IMR-90 (cell line): Measurements from ENCODE around the gene WDR27. TPM values are rescaled to one million over a fixed set of nuclear protein-coding genes. Genes with fewer than 3 reads are reported as not detected.

Source experiments
- ATAC-seq: fragments of 200-7000 bp; cut with Tn5 transposase; 2 replicates; pipeline ENCODE4 v1.9.1; 2020; ENCODE audit warnings: low read depth, mild to moderate bottlenecking, moderate library complexity
- BruUV-seq: library from RNA; stranded (reverse); fragments of 400-500 nt; replicated peaks from 2 replicates; lab custom pipeline; 2021; lab: Mats Ljungman, UMichigan
- CTCF ChIA-PET: fragments of 300-600 bp; formaldehyde crosslinking; extraction: SDS; loops from one replicate; lab custom pipeline; 2021; ENCODE audit warnings: antibody characterized with exemption; lab: Yijun Ruan, JAX
- POLR2A ChIA-PET: fragments of 300-600 bp; sonication (Branson Sonifier 250); formaldehyde crosslinking; loops from one replicate; lab custom pipeline; 2022; ENCODE audit warnings: antibody characterized with exemption; ENCODE audit not compliant: unreplicated experiment; lab: Charles Lee
- DNase-seq: peaks from one replicate; pipeline ENCODE4 v3.0.0; 2013
- H2AFZ ChIP-seq: replicated peaks from 2 replicates; pipeline ENCODE3; 2013; ENCODE audit warnings: low read length, mild to moderate bottlenecking; ENCODE audit not compliant: poor library complexity
- H2AK5ac ChIP-seq: 2 replicates; pipeline ENCODE4 v1.6.1; 2013; ENCODE audit warnings: low read depth, low read length, inconsistent platforms
- H2AK9ac ChIP-seq: replicated peaks from 2 replicates; pipeline ENCODE3; 2013; ENCODE audit warnings: mild to moderate bottlenecking, low read depth, low read length, moderate library complexity; ENCODE audit not compliant: poor library complexity
- H2BK120ac ChIP-seq: 2 replicates; pipeline ENCODE4 v1.6.1; 2013; ENCODE audit warnings: low read depth, low read length, inconsistent platforms
- H2BK15ac ChIP-seq: 3 replicates; pipeline ENCODE4 v1.6.1; 2013; ENCODE audit warnings: low read depth, low read length, inconsistent platforms
- H2BK20ac ChIP-seq: 2 replicates; pipeline ENCODE4 v1.6.1; 2013; ENCODE audit warnings: low read depth, mild to moderate bottlenecking, inconsistent platforms, low read length, moderate library complexity
- H2BK5ac ChIP-seq: 2 replicates; pipeline ENCODE4 v1.6.1; 2013; ENCODE audit warnings: mild to moderate bottlenecking, low read depth, low read length, inconsistent platforms; ENCODE audit not compliant: poor library complexity, severe bottlenecking
- H3K14ac ChIP-seq: replicated peaks from 2 replicates; pipeline ENCODE4 v1.6.1; 2013; ENCODE audit warnings: low read depth, low read length, inconsistent platforms
- H3K18ac ChIP-seq: 2 replicates; pipeline ENCODE4 v1.6.1; 2013; ENCODE audit warnings: low read depth, low read length, control low read depth
- H3K23ac ChIP-seq: 2 replicates; pipeline ENCODE4 v1.6.1; 2013; ENCODE audit warnings: low read depth, low read length, inconsistent platforms
- H3K27ac ChIP-seq: 2 replicates; pipeline ENCODE4 v1.5.1; 2013; ENCODE audit warnings: mild to moderate bottlenecking, control low read depth, low read length; ENCODE audit not compliant: insufficient read depth
- H3K27me3 ChIP-seq: 2 replicates; pipeline ENCODE4 v1.6.1; 2013; ENCODE audit warnings: low read length; ENCODE audit not compliant: control insufficient read depth, insufficient read depth
- H3K36me3 ChIP-seq: 2 replicates; pipeline ENCODE4 v1.6.1; 2013; ENCODE audit warnings: low read length, mixed read lengths; ENCODE audit not compliant: control insufficient read depth, insufficient read depth
- H3K4ac ChIP-seq: 2 replicates; pipeline ENCODE4 v1.6.1; 2013; ENCODE audit warnings: low read depth, low read length, inconsistent platforms
- H3K4me1 ChIP-seq: 2 replicates; pipeline ENCODE4 v1.6.1; 2013; ENCODE audit warnings: low read length, mixed read lengths; ENCODE audit not compliant: control insufficient read depth, insufficient read depth
- H3K4me2 ChIP-seq: 2 replicates; pipeline ENCODE4 v1.6.1; 2013; ENCODE audit warnings: low read depth, mild to moderate bottlenecking, control low read depth, low read length, moderate library complexity
- H3K4me3 ChIP-seq: 2 replicates; pipeline ENCODE4 v1.5.1; 2013; ENCODE audit warnings: low read depth, mild to moderate bottlenecking, control low read depth, low read length, moderate library complexity; ENCODE audit not compliant: insufficient read depth
- H3K56ac ChIP-seq: 2 replicates; pipeline ENCODE4 v1.6.1; 2013; ENCODE audit warnings: low read length, inconsistent platforms; ENCODE audit not compliant: insufficient read depth; ENCODE audit errors: extremely low read depth
- H3K79me1 ChIP-seq, 2 experiments: 2 replicates each; pipeline ENCODE4 v1.6.1; 2013; ENCODE audit warnings: low read length in 2 of 2, inconsistent platforms in 1 of 2, low read depth in 1 of 2
- H3K9ac ChIP-seq: 2 replicates; pipeline ENCODE4 v1.6.1; 2013; ENCODE audit warnings: low read depth, low read length, control low read depth
- H3K9me1 ChIP-seq: 2 replicates; pipeline ENCODE4 v1.6.1; 2013; ENCODE audit warnings: low read length, inconsistent platforms; ENCODE audit not compliant: insufficient read depth
- H3K9me3 ChIP-seq: 2 replicates; pipeline ENCODE4 v1.6.1; 2013; ENCODE audit warnings: low read length; ENCODE audit not compliant: control insufficient read depth, insufficient read depth
- H4K20me1 ChIP-seq: 2 replicates; pipeline ENCODE4 v1.6.1; 2013; ENCODE audit warnings: low read length, inconsistent platforms; ENCODE audit not compliant: insufficient read depth
- H4K5ac ChIP-seq: 2 replicates; pipeline ENCODE4 v1.6.1; 2013; ENCODE audit warnings: mild to moderate bottlenecking, low read depth, low read length, control low read depth
- H4K8ac ChIP-seq, 2 experiments: 2 replicates each; pipeline ENCODE4 v1.6.1; 2013; ENCODE audit warnings: low read depth in 2 of 2, low read length in 2 of 2, control low read depth in 1 of 2, inconsistent platforms in 1 of 2
- H4K91ac ChIP-seq: 2 replicates; pipeline ENCODE4 v1.6.1; 2013; ENCODE audit warnings: low read depth, low read length, inconsistent platforms; ENCODE audit not compliant: insufficient read depth
- BHLHE40 ChIP-seq: fragments of 150-350 bp; IDR thresholded peaks from 2 replicates; pipeline ENCODE4 v1.6.1; 2016; ENCODE audit warnings: mild to moderate bottlenecking, low read depth, low read length
- CEBPB ChIP-seq: IDR thresholded peaks from 2 replicates; pipeline ENCODE4 v1.6.1; 2012; ENCODE audit warnings: low read depth, low read length, improper control_type of control experiment
- CHD1 ChIP-seq: IDR thresholded peaks from 2 replicates; pipeline ENCODE4 v1.6.1; 2012; ENCODE audit warnings: low read depth, low read length, improper control_type of control experiment
- FOS ChIP-seq: fragments of 150-350 bp; IDR thresholded peaks from 2 replicates; pipeline ENCODE4 v1.6.1; 2016; ENCODE audit warnings: low read depth, low read length
- MAFK ChIP-seq: IDR thresholded peaks from 2 replicates; pipeline ENCODE4 v1.6.1; 2012; ENCODE audit warnings: low read depth, low read length, improper control_type of control experiment
- MAZ ChIP-seq: IDR thresholded peaks from 2 replicates; pipeline ENCODE4 v1.6.1; 2012; ENCODE audit warnings: low read depth, mild to moderate bottlenecking, low read length, improper control_type of control experiment, moderate library complexity, borderline replicate concordance
- MXI1 ChIP-seq: IDR thresholded peaks from 2 replicates; pipeline ENCODE4 v1.6.1; 2012; ENCODE audit warnings: low read depth, mild to moderate bottlenecking, low read length, moderate library complexity, borderline replicate concordance
- NFE2L2 ChIP-seq: fragments of 150-350 bp; IDR thresholded peaks from 2 replicates; pipeline ENCODE4 v1.6.1; 2016; ENCODE audit warnings: low read depth, mild to moderate bottlenecking, low read length
- POLR2A ChIP-seq: IDR thresholded peaks from 2 replicates; pipeline ENCODE4 v1.6.1; 2012; ENCODE audit warnings: mild to moderate bottlenecking, low read depth, low read length
- RAD21 ChIP-seq: IDR thresholded peaks from 2 replicates; pipeline ENCODE4 v1.6.1; 2012; ENCODE audit warnings: low read length, improper control_type of control experiment
- RCOR1 ChIP-seq: IDR thresholded peaks from 2 replicates; pipeline ENCODE4 v1.6.1; 2012; ENCODE audit warnings: mild to moderate bottlenecking, low read length, improper control_type of control experiment; ENCODE audit not compliant: insufficient replicate concordance
- RFX5 ChIP-seq: IDR thresholded peaks from 2 replicates; pipeline ENCODE4 v1.8.0; 2012; ENCODE audit warnings: low read depth, mild to moderate bottlenecking, low read length, moderate library complexity
- SMC3 ChIP-seq: fragments of 150-350 bp; IDR thresholded peaks from 2 replicates; pipeline ENCODE4 v1.6.1; 2016; ENCODE audit warnings: low read depth, mild to moderate bottlenecking, antibody characterized with exemption, low read length, moderate library complexity
- USF2 ChIP-seq: fragments of 150-350 bp; IDR thresholded peaks from 2 replicates; pipeline ENCODE4 v1.6.1; 2017; ENCODE audit warnings: mild to moderate bottlenecking, antibody characterized with exemption, low read length, low read depth
- WGBS, 2 experiments: methylation state at CpG; one replicate each; pipeline versions ENCODE4 v1.1.5 to v1.1.7; 2013; ENCODE audit warnings: missing lambda C conversion rate in 2 of 2; ENCODE audit not compliant: insufficient read length in 1 of 2; ENCODE audit errors: extremely low coverage in 2 of 2; 5-methylcytosine and 5-hydroxymethylcytosine counted together
- dilution Hi-C: fragments of 300-500 bp; cut with HindIII; formaldehyde crosslinking; loops from one replicate; pipeline ENCODE4 v1.14.3; 2018; ENCODE audit warnings: low sequenced_read_pairs; ENCODE audit not compliant: unreplicated experiment
- in situ Hi-C: fragments of 300-500 bp; cut with MboI; formaldehyde crosslinking; loops from 3 replicates; pipeline ENCODE4 v1.14.3; 2019; ENCODE audit warnings: low sequenced_read_pairs, inconsistent platforms, mixed read lengths
- intact Hi-C: fragments of 100-400 bp; cut with micrococcal nuclease; formaldehyde crosslinking; loops from 2 replicates; pipeline ENCODE4 v1.10.0; 2022
- polyA plus RNA-seq, 3 experiments: library from polyadenylated mRNA; depleted of rRNA; stranded (reverse); fragments of >200 nt; gene quantifications; 2 replicates each; pipeline ENCODE4 v1.2.3, GENCODE V29; 2012; ENCODE audit warnings: low replicate concordance in 1 of 3
- total RNA-seq: library from RNA; depleted of rRNA; stranded (reverse); fragments of >200 nt; gene quantifications from 2 replicates; pipeline ENCODE4 v1.2.3, GENCODE V29; 2012
- TF ChIP-seq, protein P1 (sequence below): conservative IDR thresholded peaks from 2 replicates; pipeline ENCODE4 v1.5.1; 2012; ENCODE audit warnings: mild to moderate bottlenecking, low read depth, low read length, improper control_type of control experiment
- TF ChIP-seq, protein P2 (sequence below): fragments of 150-350 bp; IDR thresholded peaks from 2 replicates; pipeline ENCODE4 v1.6.1; 2016; ENCODE audit warnings: low read depth, mild to moderate bottlenecking, low read length, moderate library complexity, borderline replicate concordance

WDR27 gene
- total and polyA plus RNA-seq, 2 of the 4 experiments (the other 2 are of a cell fraction), result 7.0 to 18.5 TPM

DNA sequence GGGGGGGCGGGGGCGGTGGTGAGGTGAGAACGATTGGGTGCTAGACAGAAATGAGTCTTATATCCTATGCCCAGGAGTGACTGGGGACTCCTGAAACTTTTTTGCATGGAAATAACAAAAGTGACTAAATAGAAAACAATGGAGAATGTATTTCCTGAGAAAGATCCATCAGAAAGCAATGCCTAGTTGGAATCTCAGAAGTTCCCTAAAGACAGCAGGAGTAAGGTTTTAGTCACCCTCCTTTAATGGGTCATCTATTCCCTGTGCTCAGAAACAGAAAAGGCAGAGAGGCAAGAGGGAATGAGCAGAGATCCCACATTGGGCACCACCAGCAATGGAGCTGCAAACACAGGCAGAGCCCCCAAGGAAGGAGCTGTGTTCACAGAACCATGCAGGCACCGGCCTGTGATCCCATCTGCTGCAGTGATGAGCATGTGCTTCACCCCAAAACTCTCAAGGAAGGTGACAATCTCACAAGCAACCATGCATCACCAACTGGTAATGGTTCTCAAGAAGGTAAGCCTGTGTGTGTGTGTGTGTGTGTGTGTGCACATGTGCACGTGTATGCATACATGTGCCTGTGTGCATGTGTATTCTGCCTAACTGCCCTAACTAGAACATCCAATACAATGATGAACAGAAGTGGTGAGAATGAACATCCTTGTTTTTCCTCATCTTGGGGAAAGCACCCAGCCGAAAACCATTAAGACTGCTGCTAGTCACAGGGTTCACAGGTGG is 168.4 kb downstream of the WDR27 start:
- no peak overlapping the region for H3K56ac ChIP-seq
- no peak overlapping the region for H3K23ac ChIP-seq
- H2AK9ac ChIP-seq, result no peak overlapping the region
- no peaks in the 10 kb centered on the region for H3K27me3 ChIP-seq
- H3K9ac ChIP-seq, result no peak overlapping the region
- 100% methylated on average over 4 of the region's 6 CpGs; no CpG with 5 or more reads in 1 of the 2 experiments for WGBS, 2 experiments
- peaks cover 10% of the 10 kb centered on the region for H3K9me1 ChIP-seq
- TF ChIP-seq USF2 (no peak), NFE2L2 (no peak), CHD1 (no peak), MAFK (no peak), BHLHE40 (no peak), POLR2A (no peak), FOS (no peak), MAZ (no peak), CEBPB (no peak), RAD21 (no peak), MXI1 (no peak), RCOR1 (no peak), SMC3 (no peak), RFX5 (no peak)
- TF ChIP-seq, protein P1, sequence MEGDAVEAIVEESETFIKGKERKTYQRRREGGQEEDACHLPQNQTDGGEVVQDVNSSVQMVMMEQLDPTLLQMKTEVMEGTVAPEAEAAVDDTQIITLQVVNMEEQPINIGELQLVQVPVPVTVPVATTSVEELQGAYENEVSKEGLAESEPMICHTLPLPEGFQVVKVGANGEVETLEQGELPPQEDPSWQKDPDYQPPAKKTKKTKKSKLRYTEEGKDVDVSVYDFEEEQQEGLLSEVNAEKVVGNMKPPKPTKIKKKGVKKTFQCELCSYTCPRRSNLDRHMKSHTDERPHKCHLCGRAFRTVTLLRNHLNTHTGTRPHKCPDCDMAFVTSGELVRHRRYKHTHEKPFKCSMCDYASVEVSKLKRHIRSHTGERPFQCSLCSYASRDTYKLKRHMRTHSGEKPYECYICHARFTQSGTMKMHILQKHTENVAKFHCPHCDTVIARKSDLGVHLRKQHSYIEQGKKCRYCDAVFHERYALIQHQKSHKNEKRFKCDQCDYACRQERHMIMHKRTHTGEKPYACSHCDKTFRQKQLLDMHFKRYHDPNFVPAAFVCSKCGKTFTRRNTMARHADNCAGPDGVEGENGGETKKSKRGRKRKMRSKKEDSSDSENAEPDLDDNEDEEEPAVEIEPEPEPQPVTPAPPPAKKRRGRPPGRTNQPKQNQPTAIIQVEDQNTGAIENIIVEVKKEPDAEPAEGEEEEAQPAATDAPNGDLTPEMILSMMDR, result no peak
- TF ChIP-seq, protein P2, sequence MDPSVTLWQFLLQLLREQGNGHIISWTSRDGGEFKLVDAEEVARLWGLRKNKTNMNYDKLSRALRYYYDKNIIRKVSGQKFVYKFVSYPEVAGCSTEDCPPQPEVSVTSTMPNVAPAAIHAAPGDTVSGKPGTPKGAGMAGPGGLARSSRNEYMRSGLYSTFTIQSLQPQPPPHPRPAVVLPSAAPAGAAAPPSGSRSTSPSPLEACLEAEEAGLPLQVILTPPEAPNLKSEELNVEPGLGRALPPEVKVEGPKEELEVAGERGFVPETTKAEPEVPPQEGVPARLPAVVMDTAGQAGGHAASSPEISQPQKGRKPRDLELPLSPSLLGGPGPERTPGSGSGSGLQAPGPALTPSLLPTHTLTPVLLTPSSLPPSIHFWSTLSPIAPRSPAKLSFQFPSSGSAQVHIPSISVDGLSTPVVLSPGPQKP, result no peak
- peaks cover 9% of the 10 kb centered on the region; the same call in 1 of the 2 replicates for H3K9me3 ChIP-seq
- no peak overlapping the region for H3K4me2 ChIP-seq
- no TSS peak for BruUV-seq
- H4K20me1 ChIP-seq, result no peaks in the 10 kb centered on the region
- H4K8ac ChIP-seq, result no peak overlapping the region
- DNase-seq, result no peak
- peak overlapping the region; percentile 5 for H2BK5ac ChIP-seq
- H3K27ac ChIP-seq, result no peak overlapping the region
- in situ Hi-C loops, result no loop called here
- no peak overlapping the region for H4K91ac ChIP-seq
- H2BK120ac ChIP-seq, result no peak overlapping the region
- no peak overlapping the region for H3K14ac ChIP-seq
- H2AFZ ChIP-seq, result no peak overlapping the region
- H3K4me3 ChIP-seq, result no peak overlapping the region
- H3K36me3 ChIP-seq, result no peaks in the 10 kb centered on the region
- no peak for ATAC-seq
- no peak overlapping the region for H4K5ac ChIP-seq
- peaks cover 18% of the 10 kb centered on the region for H3K4me1 ChIP-seq
- ChIA-PET POLR2A (no interaction called here), CTCF (no interaction called here)
- no peak overlapping the region for H2BK20ac ChIP-seq
- no peak overlapping the region for H2BK15ac ChIP-seq
- no peak overlapping the region for H3K4ac ChIP-seq
- no peak overlapping the region; the same call in 1 of the 2 replicates for H3K18ac ChIP-seq
- intact Hi-C loops, result no loop called here
- no peaks in the 10 kb centered on the region for H3K79me1 ChIP-seq
- dilution Hi-C loops, result no loop called here
- H2AK5ac ChIP-seq, result no peak overlapping the region
